Aorta (tissue), 5 donors: ENCODE measurements around the gene SLC16A8. TPM values are rescaled to one million over a fixed set of nuclear protein-coding genes. Genes with fewer than 3 reads are reported as not detected.

Experiments
- ATAC-seq: fragments of 200-7000 bp; cut with Tn5 transposase; one replicate; pipeline ENCODE4 v1.9.1; 2022; ENCODE audit warnings: moderate library complexity; ENCODE audit not compliant: low FRiP score
- DNase-seq, 2 donors: peaks; one replicate each; pipeline ENCODE4 v3.0.0-alpha.2; 2020
- H3K27ac ChIP-seq, 2 donors: one replicate each; pipeline ENCODE4 v1.5.1; 2013; ENCODE audit warnings: low read length in 2 of 2, mild to moderate bottlenecking in 2 of 2, moderate library complexity in 2 of 2, control low read depth in 1 of 2, inconsistent platforms in 1 of 2, low read depth in 1 of 2
- H3K27me3 ChIP-seq, 2 donors: one replicate each; pipeline ENCODE4 v1.6.1; 2013; ENCODE audit warnings: control low read depth in 1 of 2, low read length in 1 of 2, mild to moderate bottlenecking in 1 of 2, moderate library complexity in 1 of 2; ENCODE audit not compliant: insufficient read depth in 2 of 2, control insufficient read depth in 1 of 2
- H3K36me3 ChIP-seq, 2 donors: one replicate each; pipeline ENCODE4 v1.6.1; 2013; ENCODE audit warnings: control low read depth in 1 of 2, low read length in 1 of 2, mild to moderate bottlenecking in 1 of 2; ENCODE audit not compliant: insufficient read depth in 2 of 2, control insufficient read depth in 1 of 2
- H3K4me1 ChIP-seq, 2 donors: one replicate each; pipeline ENCODE4 v1.6.1; 2013; ENCODE audit warnings: low read length in 2 of 2, control low read depth in 1 of 2, mild to moderate bottlenecking in 1 of 2, moderate library complexity in 1 of 2; ENCODE audit not compliant: insufficient read depth in 2 of 2, control insufficient read depth in 1 of 2
- H3K4me3 ChIP-seq, 2 donors: one replicate each; pipeline ENCODE4 v1.5.1; 2013; ENCODE audit warnings: low read length in 2 of 2, control low read depth in 1 of 2, mild to moderate bottlenecking in 1 of 2
- H3K9me3 ChIP-seq: one replicate; pipeline ENCODE4 v1.6.1; 2013; ENCODE audit warnings: mild to moderate bottlenecking, low read length; ENCODE audit not compliant: control insufficient read depth
- WGBS, 2 donors: extraction: QIAGEN DNeasy Blood & Tissue Kit; methylation state at CpG; one replicate each; pipeline ENCODE4 v1.1.7; 2013; 5-methylcytosine and 5-hydroxymethylcytosine counted together
- intact Hi-C, 2 donors: fragments of 100-400 bp; cut with DNase I; formaldehyde crosslinking; loops; one replicate each; pipeline versions ENCODE4 v1.14.2 to v1.15.0; 2022
- polyA plus RNA-seq, 2 donors: library from polyadenylated mRNA; stranded (reverse); fragments of 200-250 nt; gene quantifications; one replicate each; pipeline ENCODE4 v1.2.3, GENCODE V29; 2013
- total RNA-seq, 2 donors: library from RNA; stranded (reverse); fragmentation: NEBNext Ultra II Directional; extraction: Animal tissue kit (Norgen Biotek cat#: 25700); gene quantifications; one replicate each; pipeline ENCODE4 v1.2.1, GENCODE V29; 2021
- donor health status: healthy with polysubstance abuse.
- donor health status: Bipolar disorder and iron deficiency.
- donor health status: DM: no; HTN: no; CAD: no.
- donor health status: DM: no; HTN: no; CAD: no.
- donor health status: DM: yes; HTN: yes; CAD: no.

Gene SLC16A8
- total and polyA plus RNA-seq, 4 donors = 0.25 to 0.81 (median 0.72) TPM; not detected in 1

GRCh38 chr22:38078046-38078840 is 5.7 kb downstream of the SLC16A8 start:
- intact Hi-C loops = no loop called here
- H3K27ac ChIP-seq = no peak overlapping the region
- DNase-seq (peak in 1 of 2 donors; percentile 39), ATAC-seq (no peak)
- no peak overlapping the region for H3K4me3 ChIP-seq
- 77 to 78% methylated on average over 20 to 22 of the region's 22 CpGs for WGBS, 2 donors
- no peaks in the 10 kb centered on the region for H3K9me3 ChIP-seq
- no peaks in the 10 kb centered on the region for H3K4me1 ChIP-seq
- H3K27me3 ChIP-seq = no peaks in the 10 kb centered on the region
- H3K36me3 ChIP-seq = no peaks in the 10 kb centered on the region

- H3K9me3 ChIP-seq = no peaks in the 10 kb centered on the region
- 80 to 82% methylated on average over 14 of the region's 14 CpGs for WGBS, 2 donors
Observed at GRCh38 chr22:38077595-38077994, 6.4 kb downstream of the SLC16A8 start.

GRCh38 chr22:38077096-38077495 is 6.9 kb downstream of the SLC16A8 start:
- Histone ChIP-seq H3K4me1 (no peaks in the 10 kb centered on the region), H3K4me3 (no peak overlapping the region), H3K27ac (no peak overlapping the region), H3K9me3 (no peaks in the 10 kb centered on the region), H3K27me3 (no peaks in the 10 kb centered on the region), H3K36me3 (no peaks in the 10 kb centered on the region)
- ATAC-seq = no peak
- intact Hi-C loops = no loop called here
- 87 to 89% methylated on average over 12 of the region's 12 CpGs for WGBS, 2 donors
- no peak for DNase-seq

More at GRCh38 chr22:38077595-38077994, 6.4 kb downstream of the SLC16A8 start:
- no peak overlapping the region for H3K27ac ChIP-seq
- ATAC-seq (no peak), DNase-seq (no peak)
- intact Hi-C loops = no loop called here
- no peaks in the 10 kb centered on the region for H3K27me3 ChIP-seq
- no peaks in the 10 kb centered on the region for H3K36me3 ChIP-seq
- no peaks in the 10 kb centered on the region for H3K4me1 ChIP-seq
- no peak overlapping the region for H3K4me3 ChIP-seq

- Histone ChIP-seq H3K36me3 (no peaks in the 10 kb centered on the region), H3K4me1 (no peaks in the 10 kb centered on the region), H3K4me3 (no peak overlapping the region), H3K27me3 (no peaks in the 10 kb centered on the region), H3K27ac (no peak overlapping the region), H3K9me3 (no peaks in the 10 kb centered on the region)
- no peak for DNase-seq
- intact Hi-C loops = no loop called here
- WGBS, 2 donors = 87% methylated on average over 13 of the region's 13 CpGs
- no peak for ATAC-seq
Observed at GRCh38 chr22:38075961-38076360, 8.0 kb downstream of the SLC16A8 start.

GRCh38 chr22:38075105-38075825 is 8.7 kb downstream of the SLC16A8 start:
- ATAC-seq (no peak), DNase-seq (no peak)
- intact Hi-C loops = no loop called here
- Histone ChIP-seq H3K9me3 (no peaks in the 10 kb centered on the region), H3K36me3 (no peaks in the 10 kb centered on the region), H3K27ac (no peak overlapping the region), H3K4me3 (no peak overlapping the region), H3K4me1 (no peaks in the 10 kb centered on the region), H3K27me3 (no peaks in the 10 kb centered on the region)
- WGBS, 2 donors = 93% methylated on average over 27 to 32 of the region's 32 CpGs

GRCh38 chr22:38074181-38075104 is 9.5 kb downstream of the SLC16A8 start:
- no peak for DNase-seq
- Histone ChIP-seq H3K27me3 (no peaks in the 10 kb centered on the region), H3K4me1 (no peaks in the 10 kb centered on the region), H3K27ac (no peak overlapping the region), H3K9me3 (no peaks in the 10 kb centered on the region), H3K4me3 (no peak overlapping the region), H3K36me3 (no peaks in the 10 kb centered on the region)
- intact Hi-C loops = loop anchor here in 1 of 2 donors (5.0 kb wide), 1 partner anchor 278 kb away; no protein-coding TSS in a partner anchor
- WGBS, 2 donors = 87 to 88% methylated on average over 45 to 47 of the region's 47 CpGs
- ATAC-seq = no peak

GRCh38 chr22:38073150-38074130 is 10.5 kb downstream of the SLC16A8 start:
- Histone ChIP-seq H3K4me3 (no peak overlapping the region), H3K4me1 (no peaks in the 10 kb centered on the region), H3K36me3 (no peaks in the 10 kb centered on the region), H3K27ac (no peak overlapping the region), H3K9me3 (no peaks in the 10 kb centered on the region), H3K27me3 (no peaks in the 10 kb centered on the region)
- intact Hi-C loops = loop anchor here in 1 of 2 donors (5.0 kb wide), 1 partner anchor 279 kb away; no protein-coding TSS in a partner anchor
- ATAC-seq = no peak
- 93% methylated on average over 28 of the region's 28 CpGs for WGBS, 2 donors
- peak; percentile 40 to 70 for DNase-seq
